K562 (cell line): ENCODE data around the gene ADNP. TPM values are rescaled to one million over a fixed set of nuclear protein-coding genes. Genes with fewer than 3 reads are reported as not detected.

ENCODE experiments used
- LEF1 ChIP-seq: fragments of 450-650 bp; IDR thresholded peaks from 2 replicates; pipeline ENCODE4 v1.6.1; 2016; ENCODE audit warnings: mild to moderate bottlenecking
- SNIP1 ChIP-seq: fragments of 450-650 bp; IDR thresholded peaks from 2 replicates; pipeline ENCODE4 v1.7.1; 2017; ENCODE audit warnings: low read depth, mild to moderate bottlenecking
- SP2 ChIP-seq: IDR thresholded peaks from 2 replicates; pipeline ENCODE4 v1.6.1; 2011; ENCODE audit warnings: mild to moderate bottlenecking, low read depth, low read length, moderate library complexity; ENCODE audit not compliant: poor library complexity, severe bottlenecking; ENCODE audit errors: extremely low read depth
- YBX1 ChIP-seq: fragments of 450-650 bp; IDR thresholded peaks from 2 replicates; pipeline ENCODE4 v1.7.1; 2016; ENCODE audit warnings: mild to moderate bottlenecking
- polyA plus RNA-seq, 8 experiments: library from polyadenylated mRNA; depleted of rRNA in 4 of 8; stranded (reverse) in 5 of 8; unstranded in 3 of 8; fragments of >200 nt; fragmentation: Nextera tagmentation in 2 of 8; fragmentation: Illumina TruSeq in 1 of 8; extraction: Ambion mirVana in 2 of 8; extraction: Trizol in 1 of 8; gene quantifications; 2 replicates each; pipeline versions ENCODE4 v1.2.1 to v1.2.3, GENCODE V29; 2011 to 2014; ENCODE audit warnings: inconsistent platforms in 1 of 8, missing spikeins in 1 of 8
- total RNA-seq, 7 experiments: library from RNA; depleted of rRNA in 6 of 7; stranded (reverse); fragments of >200 nt in 6 of 7; fragmentation: Illumina TruSeq in 2 of 7; extraction: Trizol in 2 of 7; gene quantifications; 2 replicates each; pipeline versions ENCODE4 v1.2.1 to v1.2.3, GENCODE V29; 2011 to 2021; ENCODE audit warnings: low replicate concordance in 1 of 7
- TF ChIP-seq, protein P1 (sequence below): fragments of 250-450 bp; sonication (Bioruptor Pico); IDR thresholded peaks from 2 replicates; pipeline ENCODE4 v1.4.0; 2020
- TF ChIP-seq, protein P2 (sequence below): fragments of 450-650 bp; IDR thresholded peaks from one replicate; pipeline ENCODE4 v1.6.1; 2018; ENCODE audit warnings: mild to moderate bottlenecking, moderate library complexity; ENCODE audit not compliant: partially characterized antibody
- TF ChIP-seq, protein P3 (sequence below): fragments of 200-800 bp; sonication (Bioruptor generic); IDR thresholded peaks from 2 replicates; pipeline ENCODE4 v1.6.1; 2016; ENCODE audit warnings: missing genetic modification characterization, missing compliant biosample characterization
- TF ChIP-seq, protein P4 (sequence below): fragments of 450-650 bp; IDR thresholded peaks from 2 replicates; pipeline ENCODE4 v1.6.1; 2017; ENCODE audit warnings: antibody characterized with exemption

The ADNP gene
- total and polyA plus RNA-seq, 9 of the 15 experiments (the other 6 are each of a cell fraction or from before 2014, with no cell fraction given): 17.8 to 59.9 (median 25.3) TPM

DNA sequence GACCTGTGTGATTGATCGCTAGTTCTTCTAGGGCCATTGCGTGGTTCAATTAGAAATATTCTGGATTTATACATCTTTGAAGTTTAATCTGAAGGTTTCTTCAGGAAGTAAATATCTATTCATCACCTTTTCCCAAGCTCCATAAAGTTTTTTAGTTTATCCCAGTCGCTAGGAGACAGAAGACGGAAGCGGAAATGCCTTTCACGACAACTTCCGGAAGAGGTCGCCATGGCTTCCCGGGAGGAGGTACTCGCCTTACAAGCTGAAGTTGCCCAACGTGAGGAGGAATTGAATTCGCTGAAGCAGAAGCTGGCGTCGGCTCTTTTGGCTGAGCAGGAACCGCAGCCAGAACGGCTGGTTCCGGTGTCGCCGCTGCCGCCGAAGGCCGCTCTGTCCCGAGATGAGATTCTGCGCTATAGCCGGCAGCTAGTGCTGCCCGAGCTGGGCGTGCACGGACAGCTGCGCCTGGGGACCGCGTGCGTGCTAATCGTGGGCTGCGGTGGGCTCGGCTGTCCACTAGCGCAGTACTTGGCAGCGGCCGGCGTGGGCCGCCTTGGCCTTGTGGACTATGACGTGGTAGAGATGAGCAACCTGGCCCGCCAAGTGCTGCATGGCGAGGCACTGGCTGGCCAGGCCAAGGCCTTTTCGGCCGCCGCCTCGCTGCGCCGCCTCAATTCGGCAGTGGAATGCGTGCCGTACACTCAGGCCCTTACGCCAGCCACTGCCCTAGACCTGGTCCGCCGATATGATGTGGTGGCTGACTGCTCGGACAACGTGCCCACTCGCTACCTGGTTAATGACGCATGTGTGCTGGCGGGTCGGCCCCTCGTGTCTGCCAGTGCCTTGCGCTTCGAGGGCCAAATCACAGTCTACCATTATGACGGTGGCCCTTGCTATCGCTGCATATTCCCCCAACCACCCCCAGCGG is 27.6 kb upstream of the ADNP start, which contains the start of gene MOCS3 (continued):
- TF ChIP-seq, protein P1, sequence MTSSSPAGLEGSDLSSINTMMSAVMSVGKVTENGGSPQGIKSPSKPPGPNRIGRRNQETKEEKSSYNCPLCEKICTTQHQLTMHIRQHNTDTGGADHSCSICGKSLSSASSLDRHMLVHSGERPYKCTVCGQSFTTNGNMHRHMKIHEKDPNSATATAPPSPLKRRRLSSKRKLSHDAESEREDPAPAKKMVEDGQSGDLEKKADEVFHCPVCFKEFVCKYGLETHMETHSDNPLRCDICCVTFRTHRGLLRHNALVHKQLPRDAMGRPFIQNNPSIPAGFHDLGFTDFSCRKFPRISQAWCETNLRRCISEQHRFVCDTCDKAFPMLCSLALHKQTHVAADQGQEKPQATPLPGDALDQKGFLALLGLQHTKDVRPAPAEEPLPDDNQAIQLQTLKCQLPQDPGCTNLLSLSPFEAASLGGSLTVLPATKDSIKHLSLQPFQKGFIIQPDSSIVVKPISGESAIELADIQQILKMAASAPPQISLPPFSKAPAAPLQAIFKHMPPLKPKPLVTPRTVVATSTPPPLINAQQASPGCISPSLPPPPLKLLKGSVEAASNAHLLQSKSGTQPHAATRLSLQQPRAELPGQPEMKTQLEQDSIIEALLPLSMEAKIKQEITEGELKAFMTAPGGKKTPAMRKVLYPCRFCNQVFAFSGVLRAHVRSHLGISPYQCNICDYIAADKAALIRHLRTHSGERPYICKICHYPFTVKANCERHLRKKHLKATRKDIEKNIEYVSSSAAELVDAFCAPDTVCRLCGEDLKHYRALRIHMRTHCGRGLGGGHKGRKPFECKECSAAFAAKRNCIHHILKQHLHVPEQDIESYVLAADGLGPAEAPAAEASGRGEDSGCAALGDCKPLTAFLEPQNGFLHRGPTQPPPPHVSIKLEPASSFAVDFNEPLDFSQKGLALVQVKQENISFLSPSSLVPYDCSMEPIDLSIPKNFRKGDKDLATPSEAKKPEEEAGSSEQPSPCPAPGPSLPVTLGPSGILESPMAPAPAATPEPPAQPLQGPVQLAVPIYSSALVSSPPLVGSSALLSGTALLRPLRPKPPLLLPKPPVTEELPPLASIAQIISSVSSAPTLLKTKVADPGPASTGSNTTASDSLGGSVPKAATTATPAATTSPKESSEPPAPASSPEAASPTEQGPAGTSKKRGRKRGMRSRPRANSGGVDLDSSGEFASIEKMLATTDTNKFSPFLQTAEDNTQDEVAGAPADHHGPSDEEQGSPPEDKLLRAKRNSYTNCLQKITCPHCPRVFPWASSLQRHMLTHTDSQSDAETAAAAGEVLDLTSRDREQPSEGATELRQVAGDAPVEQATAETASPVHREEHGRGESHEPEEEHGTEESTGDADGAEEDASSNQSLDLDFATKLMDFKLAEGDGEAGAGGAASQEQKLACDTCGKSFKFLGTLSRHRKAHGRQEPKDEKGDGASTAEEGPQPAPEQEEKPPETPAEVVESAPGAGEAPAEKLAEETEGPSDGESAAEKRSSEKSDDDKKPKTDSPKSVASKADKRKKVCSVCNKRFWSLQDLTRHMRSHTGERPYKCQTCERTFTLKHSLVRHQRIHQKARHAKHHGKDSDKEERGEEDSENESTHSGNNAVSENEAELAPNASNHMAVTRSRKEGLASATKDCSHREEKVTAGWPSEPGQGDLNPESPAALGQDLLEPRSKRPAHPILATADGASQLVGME (CRISPR knock-in tag): 0 out of 2 replicates have a peak, but pooled peaks have one; percentile 35
- TF ChIP-seq, protein P2, sequence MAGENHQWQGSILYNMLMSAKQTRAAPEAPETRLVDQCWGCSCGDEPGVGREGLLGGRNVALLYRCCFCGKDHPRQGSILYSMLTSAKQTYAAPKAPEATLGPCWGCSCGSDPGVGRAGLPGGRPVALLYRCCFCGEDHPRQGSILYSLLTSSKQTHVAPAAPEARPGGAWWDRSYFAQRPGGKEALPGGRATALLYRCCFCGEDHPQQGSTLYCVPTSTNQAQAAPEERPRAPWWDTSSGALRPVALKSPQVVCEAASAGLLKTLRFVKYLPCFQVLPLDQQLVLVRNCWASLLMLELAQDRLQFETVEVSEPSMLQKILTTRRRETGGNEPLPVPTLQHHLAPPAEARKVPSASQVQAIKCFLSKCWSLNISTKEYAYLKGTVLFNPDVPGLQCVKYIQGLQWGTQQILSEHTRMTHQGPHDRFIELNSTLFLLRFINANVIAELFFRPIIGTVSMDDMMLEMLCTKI: no peak
- TF ChIP-seq SNIP1 (no peak), YBX1 (no peak), LEF1 (no peak), SP2 (no peak)
- TF ChIP-seq, protein P3, sequence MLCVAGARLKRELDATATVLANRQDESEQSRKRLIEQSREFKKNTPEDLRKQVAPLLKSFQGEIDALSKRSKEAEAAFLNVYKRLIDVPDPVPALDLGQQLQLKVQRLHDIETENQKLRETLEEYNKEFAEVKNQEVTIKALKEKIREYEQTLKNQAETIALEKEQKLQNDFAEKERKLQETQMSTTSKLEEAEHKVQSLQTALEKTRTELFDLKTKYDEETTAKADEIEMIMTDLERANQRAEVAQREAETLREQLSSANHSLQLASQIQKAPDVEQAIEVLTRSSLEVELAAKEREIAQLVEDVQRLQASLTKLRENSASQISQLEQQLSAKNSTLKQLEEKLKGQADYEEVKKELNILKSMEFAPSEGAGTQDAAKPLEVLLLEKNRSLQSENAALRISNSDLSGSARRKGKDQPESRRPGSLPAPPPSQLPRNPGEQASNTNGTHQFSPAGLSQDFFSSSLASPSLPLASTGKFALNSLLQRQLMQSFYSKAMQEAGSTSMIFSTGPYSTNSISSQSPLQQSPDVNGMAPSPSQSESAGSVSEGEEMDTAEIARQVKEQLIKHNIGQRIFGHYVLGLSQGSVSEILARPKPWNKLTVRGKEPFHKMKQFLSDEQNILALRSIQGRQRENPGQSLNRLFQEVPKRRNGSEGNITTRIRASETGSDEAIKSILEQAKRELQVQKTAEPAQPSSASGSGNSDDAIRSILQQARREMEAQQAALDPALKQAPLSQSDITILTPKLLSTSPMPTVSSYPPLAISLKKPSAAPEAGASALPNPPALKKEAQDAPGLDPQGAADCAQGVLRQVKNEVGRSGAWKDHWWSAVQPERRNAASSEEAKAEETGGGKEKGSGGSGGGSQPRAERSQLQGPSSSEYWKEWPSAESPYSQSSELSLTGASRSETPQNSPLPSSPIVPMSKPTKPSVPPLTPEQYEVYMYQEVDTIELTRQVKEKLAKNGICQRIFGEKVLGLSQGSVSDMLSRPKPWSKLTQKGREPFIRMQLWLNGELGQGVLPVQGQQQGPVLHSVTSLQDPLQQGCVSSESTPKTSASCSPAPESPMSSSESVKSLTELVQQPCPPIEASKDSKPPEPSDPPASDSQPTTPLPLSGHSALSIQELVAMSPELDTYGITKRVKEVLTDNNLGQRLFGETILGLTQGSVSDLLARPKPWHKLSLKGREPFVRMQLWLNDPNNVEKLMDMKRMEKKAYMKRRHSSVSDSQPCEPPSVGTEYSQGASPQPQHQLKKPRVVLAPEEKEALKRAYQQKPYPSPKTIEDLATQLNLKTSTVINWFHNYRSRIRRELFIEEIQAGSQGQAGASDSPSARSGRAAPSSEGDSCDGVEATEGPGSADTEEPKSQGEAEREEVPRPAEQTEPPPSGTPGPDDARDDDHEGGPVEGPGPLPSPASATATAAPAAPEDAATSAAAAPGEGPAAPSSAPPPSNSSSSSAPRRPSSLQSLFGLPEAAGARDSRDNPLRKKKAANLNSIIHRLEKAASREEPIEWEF (CRISPR knock-in tag): no peak
- TF ChIP-seq, protein P4, sequence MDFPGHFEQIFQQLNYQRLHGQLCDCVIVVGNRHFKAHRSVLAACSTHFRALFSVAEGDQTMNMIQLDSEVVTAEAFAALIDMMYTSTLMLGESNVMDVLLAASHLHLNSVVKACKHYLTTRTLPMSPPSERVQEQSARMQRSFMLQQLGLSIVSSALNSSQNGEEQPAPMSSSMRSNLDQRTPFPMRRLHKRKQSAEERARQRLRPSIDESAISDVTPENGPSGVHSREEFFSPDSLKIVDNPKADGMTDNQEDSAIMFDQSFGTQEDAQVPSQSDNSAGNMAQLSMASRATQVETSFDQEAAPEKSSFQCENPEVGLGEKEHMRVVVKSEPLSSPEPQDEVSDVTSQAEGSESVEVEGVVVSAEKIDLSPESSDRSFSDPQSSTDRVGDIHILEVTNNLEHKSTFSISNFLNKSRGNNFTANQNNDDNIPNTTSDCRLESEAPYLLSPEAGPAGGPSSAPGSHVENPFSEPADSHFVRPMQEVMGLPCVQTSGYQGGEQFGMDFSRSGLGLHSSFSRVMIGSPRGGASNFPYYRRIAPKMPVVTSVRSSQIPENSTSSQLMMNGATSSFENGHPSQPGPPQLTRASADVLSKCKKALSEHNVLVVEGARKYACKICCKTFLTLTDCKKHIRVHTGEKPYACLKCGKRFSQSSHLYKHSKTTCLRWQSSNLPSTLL: no peak
